HepG2 (cell line): ENCODE measurements around the gene NUBPL. TPM values are rescaled to one million over a fixed set of nuclear protein-coding genes. Genes with fewer than 3 reads are reported as not detected.

ENCODE experiments used
- BHLHE40 ChIP-seq: IDR thresholded peaks from 2 replicates; pipeline ENCODE4 v1.6.1; 2011; ENCODE audit warnings: low read length, improper control_type of control experiment
- FIP1L1 ChIP-seq: fragments of 200-400 bp; formaldehyde crosslinking; IDR thresholded peaks from 2 replicates; pipeline ENCODE4 v1.6.1; 2018; ENCODE audit warnings: low read depth, mild to moderate bottlenecking, low read length, moderate library complexity, borderline replicate concordance; ENCODE audit not compliant: insufficient read depth
- FOSL1 ChIP-seq: sonication (generic); formaldehyde crosslinking; IDR thresholded peaks from 2 replicates; pipeline ENCODE4 v1.9.0; 2021; ENCODE audit warnings: missing genetic modification reagents, borderline replicate concordance
- FOXP1 ChIP-seq, 2 experiments: fragments of 450-650 bp in 1 of 2; IDR thresholded peaks; 2 replicates each; pipeline ENCODE4 v1.6.1; 2017 to 2018; ENCODE audit warnings: antibody characterized with exemption in 1 of 2
- HDAC2 ChIP-seq: sonication (generic); formaldehyde crosslinking; IDR thresholded peaks from 2 replicates; pipeline ENCODE4 v1.4.0; 2020; ENCODE audit warnings: missing genetic modification reagents
- JARID2 ChIP-seq: sonication (generic); formaldehyde crosslinking; IDR thresholded peaks from 2 replicates; pipeline ENCODE4 v1.8.1; 2023; ENCODE audit warnings: missing genetic modification reagents, inconsistent platforms; ENCODE audit not compliant: insufficient replicate concordance
- KLF9 ChIP-seq: IDR thresholded peaks from 2 replicates; pipeline ENCODE4 v1.6.1; 2016; ENCODE audit warnings: low read depth
- MED13 ChIP-seq: sonication (generic); formaldehyde crosslinking; IDR thresholded peaks from 2 replicates; pipeline ENCODE4 v1.5.0; 2020; ENCODE audit warnings: missing genetic modification reagents
- NFIB ChIP-seq: sonication (generic); formaldehyde crosslinking; IDR thresholded peaks from 2 replicates; pipeline ENCODE4 v1.9.0; 2021; ENCODE audit warnings: missing genetic modification reagents, mild to moderate bottlenecking, borderline replicate concordance
- PPARG ChIP-seq: conservative IDR thresholded peaks from 2 replicates; pipeline ENCODE4 v1.6.1; 2016; ENCODE audit warnings: missing biosample characterization, missing genetic modification reagents
- SCMH1 ChIP-seq: sonication (generic); formaldehyde crosslinking; IDR thresholded peaks from 2 replicates; pipeline ENCODE4 v1.9.0; 2021; ENCODE audit warnings: missing genetic modification reagents, mild to moderate bottlenecking, borderline replicate concordance
- U2AF1 ChIP-seq: fragments of 200-400 bp; formaldehyde crosslinking; optimal IDR thresholded peaks from 2 replicates; pipeline ENCODE3; 2017; ENCODE audit warnings: mild to moderate bottlenecking, low read depth, low read length
- ZNF121 ChIP-seq: sonication (generic); formaldehyde crosslinking; IDR thresholded peaks from 2 replicates; pipeline ENCODE4 v1.5.0; 2020; ENCODE audit warnings: mild to moderate bottlenecking, missing genetic modification reagents
- ZNF274 ChIP-seq: sonication (generic); formaldehyde crosslinking; IDR thresholded peaks from 2 replicates; pipeline ENCODE4 v1.5.1; 2020; ENCODE audit warnings: mild to moderate bottlenecking, missing genetic modification reagents
- ZNF557 ChIP-seq: sonication (generic); formaldehyde crosslinking; IDR thresholded peaks from 2 replicates; pipeline ENCODE4 v1.4.0; 2020; ENCODE audit warnings: missing genetic modification reagents
- ZNF749 ChIP-seq: sonication (generic); formaldehyde crosslinking; IDR thresholded peaks from 2 replicates; pipeline ENCODE4 v1.8.0; 2022; ENCODE audit warnings: mild to moderate bottlenecking, missing genetic modification reagents, moderate library complexity, borderline replicate concordance
- ZZZ3 ChIP-seq: sonication (generic); formaldehyde crosslinking; IDR thresholded peaks from 2 replicates; pipeline ENCODE4 v1.4.0; 2020; ENCODE audit warnings: missing genetic modification reagents, mild to moderate bottlenecking, borderline replicate concordance
- polyA plus RNA-seq, 8 experiments: library from polyadenylated mRNA; depleted of rRNA in 3 of 8; stranded (reverse) in 7 of 8; unstranded in 1 of 8; fragments of >200 nt; fragmentation: Illumina TruSeq in 4 of 8; extraction: Trizol in 4 of 8; gene quantifications; 2 replicates each; pipeline versions ENCODE4 v1.2.1 to v1.2.3, GENCODE V29; 2011 to 2016; ENCODE audit warnings: low read depth in 4 of 8, missing spikeins in 1 of 8, mixed read lengths in 1 of 8; ENCODE audit not compliant: insufficient read depth in 1 of 8
- total RNA-seq, 5 experiments: library from RNA; depleted of rRNA; stranded (reverse); fragments of >200 nt; fragmentation: Illumina TruSeq; extraction: Trizol; gene quantifications; 2 replicates each; pipeline ENCODE4 v1.2.3, GENCODE V29; 2016; ENCODE audit warnings: low read depth in 1 of 5
- TF ChIP-seq, protein P1 (sequence below): sonication (generic); formaldehyde crosslinking; IDR thresholded peaks from 2 replicates; pipeline ENCODE4 v1.4.0; 2020; ENCODE audit warnings: missing genetic modification reagents, borderline replicate concordance
- TF ChIP-seq, protein P2 (sequence below): sonication (generic); formaldehyde crosslinking; conservative IDR thresholded peaks from 2 replicates; pipeline ENCODE4 v1.8.1; 2023; ENCODE audit warnings: missing genetic modification reagents
- TF ChIP-seq, protein P3 (sequence below): sonication (generic); formaldehyde crosslinking; IDR thresholded peaks from 2 replicates; pipeline ENCODE4 v1.4.0; 2020; ENCODE audit warnings: missing genetic modification reagents, borderline replicate concordance

The NUBPL gene
- total and polyA plus RNA-seq, 2 of the 13 experiments (the other 11 are each of a cell fraction or from before 2014, with no cell fraction given) = 21.3 to 44.1 TPM

DNA sequence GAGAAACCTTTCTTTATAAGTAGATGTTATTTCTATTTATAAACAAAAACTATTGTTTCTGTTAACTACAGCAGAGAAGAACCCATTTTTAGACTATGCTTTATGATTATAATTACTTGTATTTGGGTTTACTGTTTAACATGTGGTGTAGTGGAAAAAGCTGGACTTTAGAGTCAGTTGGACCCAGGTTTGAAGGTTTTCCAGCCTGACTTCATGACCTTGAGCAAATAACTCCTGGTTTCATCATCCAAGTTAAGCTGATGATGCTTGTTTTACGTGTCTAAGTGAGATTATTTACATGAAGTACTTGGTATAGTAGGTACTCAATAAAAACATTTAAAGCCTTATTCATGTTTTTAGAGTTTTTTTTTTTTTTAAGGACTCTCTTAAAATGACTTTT, 294.1 kb downstream of the NUBPL start (continued):
- TF ChIP-seq, protein P1, sequence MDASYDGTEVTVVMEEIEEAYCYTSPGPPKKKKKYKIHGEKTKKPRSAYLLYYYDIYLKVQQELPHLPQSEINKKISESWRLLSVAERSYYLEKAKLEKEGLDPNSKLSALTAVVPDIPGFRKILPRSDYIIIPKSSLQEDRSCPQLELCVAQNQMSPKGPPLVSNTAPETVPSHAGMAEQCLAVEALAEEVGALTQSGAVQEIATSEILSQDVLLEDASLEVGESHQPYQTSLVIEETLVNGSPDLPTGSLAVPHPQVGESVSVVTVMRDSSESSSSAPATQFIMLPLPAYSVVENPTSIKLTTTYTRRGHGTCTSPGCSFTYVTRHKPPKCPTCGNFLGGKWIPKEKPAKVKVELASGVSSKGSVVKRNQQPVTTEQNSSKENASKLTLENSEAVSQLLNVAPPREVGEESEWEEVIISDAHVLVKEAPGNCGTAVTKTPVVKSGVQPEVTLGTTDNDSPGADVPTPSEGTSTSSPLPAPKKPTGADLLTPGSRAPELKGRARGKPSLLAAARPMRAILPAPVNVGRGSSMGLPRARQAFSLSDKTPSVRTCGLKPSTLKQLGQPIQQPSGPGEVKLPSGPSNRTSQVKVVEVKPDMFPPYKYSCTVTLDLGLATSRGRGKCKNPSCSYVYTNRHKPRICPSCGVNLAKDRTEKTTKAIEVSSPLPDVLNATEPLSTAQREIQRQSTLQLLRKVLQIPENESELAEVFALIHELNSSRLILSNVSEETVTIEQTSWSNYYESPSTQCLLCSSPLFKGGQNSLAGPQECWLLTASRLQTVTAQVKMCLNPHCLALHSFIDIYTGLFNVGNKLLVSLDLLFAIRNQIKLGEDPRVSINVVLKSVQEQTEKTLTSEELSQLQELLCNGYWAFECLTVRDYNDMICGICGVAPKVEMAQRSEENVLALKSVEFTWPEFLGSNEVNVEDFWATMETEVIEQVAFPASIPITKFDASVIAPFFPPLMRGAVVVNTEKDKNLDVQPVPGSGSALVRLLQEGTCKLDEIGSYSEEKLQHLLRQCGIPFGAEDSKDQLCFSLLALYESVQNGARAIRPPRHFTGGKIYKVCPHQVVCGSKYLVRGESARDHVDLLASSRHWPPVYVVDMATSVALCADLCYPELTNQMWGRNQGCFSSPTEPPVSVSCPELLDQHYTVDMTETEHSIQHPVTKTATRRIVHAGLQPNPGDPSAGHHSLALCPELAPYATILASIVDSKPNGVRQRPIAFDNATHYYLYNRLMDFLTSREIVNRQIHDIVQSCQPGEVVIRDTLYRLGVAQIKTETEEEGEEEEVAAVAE (CRISPR knock-in tag) = peak; percentile 85
- TF ChIP-seq FOXP1 (IDR thresholded peaks at IDR 0.05) (no peak), FOXP1 (CRISPR knock-in tag; IDR thresholded peaks at IDR 0.05) (peak; percentile 83), MED13 (no peak), BHLHE40 (no peak), PPARG (CRISPR knock-in tag) (peak; percentile 27), ZNF274 (CRISPR knock-in tag) (no peak), FOSL1 (CRISPR knock-in tag) (no peak), SCMH1 (no peak), ZNF749 (no peak), NFIB (no peak), ZNF121 (CRISPR knock-in tag) (no peak), KLF9 (CRISPR knock-in tag) (no peak), U2AF1 (no peak), ZNF557 (CRISPR knock-in tag) (no peak), JARID2 (CRISPR knock-in tag) (peak; percentile 72), HDAC2 (CRISPR knock-in tag) (peak; percentile 91), ZZZ3 (no peak), FIP1L1 (no peak)
- TF ChIP-seq, protein P2, sequence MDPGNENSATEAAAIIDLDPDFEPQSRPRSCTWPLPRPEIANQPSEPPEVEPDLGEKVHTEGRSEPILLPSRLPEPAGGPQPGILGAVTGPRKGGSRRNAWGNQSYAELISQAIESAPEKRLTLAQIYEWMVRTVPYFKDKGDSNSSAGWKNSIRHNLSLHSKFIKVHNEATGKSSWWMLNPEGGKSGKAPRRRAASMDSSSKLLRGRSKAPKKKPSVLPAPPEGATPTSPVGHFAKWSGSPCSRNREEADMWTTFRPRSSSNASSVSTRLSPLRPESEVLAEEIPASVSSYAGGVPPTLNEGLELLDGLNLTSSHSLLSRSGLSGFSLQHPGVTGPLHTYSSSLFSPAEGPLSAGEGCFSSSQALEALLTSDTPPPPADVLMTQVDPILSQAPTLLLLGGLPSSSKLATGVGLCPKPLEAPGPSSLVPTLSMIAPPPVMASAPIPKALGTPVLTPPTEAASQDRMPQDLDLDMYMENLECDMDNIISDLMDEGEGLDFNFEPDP (CRISPR knock-in tag) = no peak
- TF ChIP-seq, protein P3, sequence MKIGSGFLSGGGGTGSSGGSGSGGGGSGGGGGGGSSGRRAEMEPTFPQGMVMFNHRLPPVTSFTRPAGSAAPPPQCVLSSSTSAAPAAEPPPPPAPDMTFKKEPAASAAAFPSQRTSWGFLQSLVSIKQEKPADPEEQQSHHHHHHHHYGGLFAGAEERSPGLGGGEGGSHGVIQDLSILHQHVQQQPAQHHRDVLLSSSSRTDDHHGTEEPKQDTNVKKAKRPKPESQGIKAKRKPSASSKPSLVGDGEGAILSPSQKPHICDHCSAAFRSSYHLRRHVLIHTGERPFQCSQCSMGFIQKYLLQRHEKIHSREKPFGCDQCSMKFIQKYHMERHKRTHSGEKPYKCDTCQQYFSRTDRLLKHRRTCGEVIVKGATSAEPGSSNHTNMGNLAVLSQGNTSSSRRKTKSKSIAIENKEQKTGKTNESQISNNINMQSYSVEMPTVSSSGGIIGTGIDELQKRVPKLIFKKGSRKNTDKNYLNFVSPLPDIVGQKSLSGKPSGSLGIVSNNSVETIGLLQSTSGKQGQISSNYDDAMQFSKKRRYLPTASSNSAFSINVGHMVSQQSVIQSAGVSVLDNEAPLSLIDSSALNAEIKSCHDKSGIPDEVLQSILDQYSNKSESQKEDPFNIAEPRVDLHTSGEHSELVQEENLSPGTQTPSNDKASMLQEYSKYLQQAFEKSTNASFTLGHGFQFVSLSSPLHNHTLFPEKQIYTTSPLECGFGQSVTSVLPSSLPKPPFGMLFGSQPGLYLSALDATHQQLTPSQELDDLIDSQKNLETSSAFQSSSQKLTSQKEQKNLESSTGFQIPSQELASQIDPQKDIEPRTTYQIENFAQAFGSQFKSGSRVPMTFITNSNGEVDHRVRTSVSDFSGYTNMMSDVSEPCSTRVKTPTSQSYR (CRISPR knock-in tag) = peak; percentile 55; the same call in 1 of the 2 replicates
